ENCODE data around the gene DIPK1C. TPM values are rescaled to one million over a fixed set of nuclear protein-coding genes. Genes with fewer than 3 reads are reported as not detected.

DIPK1C gene
- total RNA-seq, 2 experiments from 2014 or later: not detected

DNA sequence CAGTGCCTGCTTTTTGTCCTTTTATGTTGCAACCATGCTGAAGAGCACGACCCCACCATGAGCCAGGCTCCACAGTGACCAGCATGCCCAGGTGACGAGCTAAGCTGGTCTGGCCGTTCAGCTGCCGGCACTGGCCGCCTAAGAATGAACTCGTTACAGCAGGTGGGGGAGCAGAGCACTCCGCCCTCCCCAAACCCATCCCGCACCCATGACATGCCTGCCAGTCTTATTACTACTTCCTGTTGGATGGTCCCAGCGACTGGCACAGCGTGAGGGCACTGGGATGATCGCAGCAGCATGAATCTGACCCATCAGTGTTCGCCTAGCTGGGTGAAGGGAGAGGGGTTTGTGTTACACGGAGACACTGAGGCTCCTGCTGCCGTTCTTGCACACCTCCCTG lies 11.5 kb downstream of the DIPK1C start:
- CTCF ChIA-PET: no interaction called here
- H3K9me3 Mint-ChIP-seq: no peaks in the 10 kb centered on the region

DNA sequence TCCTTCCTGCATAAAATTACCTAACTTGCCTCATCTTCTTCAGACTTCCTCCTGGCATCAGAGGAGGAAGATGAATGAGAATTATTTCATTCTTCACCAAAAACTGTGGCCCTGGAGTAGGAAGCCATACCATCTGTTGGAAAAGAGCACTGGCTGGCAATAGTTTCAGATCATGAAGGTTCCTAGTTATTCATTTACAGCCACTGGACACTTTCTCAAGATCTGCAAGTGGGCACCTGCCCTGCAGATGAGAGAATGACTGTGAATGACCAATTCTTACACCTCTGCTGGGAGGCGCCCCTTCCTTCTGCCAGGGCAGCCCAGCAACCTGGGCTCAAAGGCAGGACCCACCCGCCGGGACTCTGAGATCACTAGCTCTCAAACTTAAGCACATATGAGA lies 13.0 kb downstream of the DIPK1C start:
- H3K4me1 Mint-ChIP-seq (ENCODE audit: low read depth): no peaks in the 10 kb centered on the region
- no peaks in the 10 kb centered on the region for H3K9me3 Mint-ChIP-seq
- no peak overlapping the region for H3K27ac Mint-ChIP-seq
- CTCF ChIA-PET: no interaction called here
- no peak for DNase-seq
- no peaks in the 10 kb centered on the region for H3K36me3 Mint-ChIP-seq (ENCODE audit: low read depth)
- no peaks in the 10 kb centered on the region for H3K27me3 Mint-ChIP-seq (ENCODE audit: low read depth)
- intact Hi-C loops (cut with micrococcal nuclease): no loop called here
- H3K4me3 Mint-ChIP-seq: no peak overlapping the region

More for the DNA sequence above, 11.5 kb downstream of the DIPK1C start:
- intact Hi-C loops (cut with micrococcal nuclease): no loop called here
- Mint-ChIP-seq H3K36me3 (ENCODE audit: low read depth) (no peaks in the 10 kb centered on the region), H3K27me3 (ENCODE audit: low read depth) (no peaks in the 10 kb centered on the region), H3K4me1 (ENCODE audit: low read depth) (no peaks in the 10 kb centered on the region), H3K4me3 (no peak overlapping the region), H3K27ac (no peak overlapping the region)
- DNase-seq: no peak

DNA sequence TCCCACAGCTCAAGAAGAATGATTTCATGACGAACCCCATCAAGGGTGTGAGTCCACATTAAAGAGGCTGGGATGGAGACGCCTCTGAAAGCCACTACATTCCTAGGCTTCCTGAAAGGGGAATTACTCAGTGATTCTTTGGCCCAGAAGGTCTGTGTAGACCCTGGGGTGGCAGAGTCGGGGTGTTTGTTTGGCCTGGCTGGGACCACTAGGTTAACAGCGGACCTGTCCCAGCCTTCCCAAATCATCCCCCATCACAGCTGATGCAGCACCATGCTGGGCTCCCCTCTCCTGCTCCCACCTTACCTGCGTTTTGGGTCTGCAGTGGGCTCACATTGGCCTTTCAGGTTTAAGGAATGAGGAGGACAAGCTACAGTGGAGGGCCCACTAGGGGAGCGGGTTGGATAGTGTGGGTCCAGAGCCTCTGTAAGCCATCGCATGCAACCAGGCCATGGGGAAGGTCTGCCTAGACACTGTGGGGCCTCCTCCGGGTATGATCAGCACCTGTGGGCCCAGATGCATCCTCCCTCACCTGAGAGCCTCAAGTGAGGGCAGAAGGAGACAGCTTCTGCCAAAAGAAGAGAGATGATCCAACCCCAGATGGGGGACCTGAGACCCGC lies 16.2 kb downstream of the DIPK1C start:
- H3K27me3 Mint-ChIP-seq (ENCODE audit: low read depth): no peaks in the 10 kb centered on the region
- H3K4me3 Mint-ChIP-seq: no peak overlapping the region
- no peaks in the 10 kb centered on the region for H3K36me3 Mint-ChIP-seq (ENCODE audit: low read depth)
- DNase-seq: no peak
- CTCF ChIA-PET: no interaction called here
- intact Hi-C loops (cut with micrococcal nuclease): no loop called here
- no peak overlapping the region for H3K27ac Mint-ChIP-seq
- no peaks in the 10 kb centered on the region for H3K9me3 Mint-ChIP-seq
- H3K4me1 Mint-ChIP-seq (ENCODE audit: low read depth): peaks cover 3% of the 10 kb centered on the region

DNA sequence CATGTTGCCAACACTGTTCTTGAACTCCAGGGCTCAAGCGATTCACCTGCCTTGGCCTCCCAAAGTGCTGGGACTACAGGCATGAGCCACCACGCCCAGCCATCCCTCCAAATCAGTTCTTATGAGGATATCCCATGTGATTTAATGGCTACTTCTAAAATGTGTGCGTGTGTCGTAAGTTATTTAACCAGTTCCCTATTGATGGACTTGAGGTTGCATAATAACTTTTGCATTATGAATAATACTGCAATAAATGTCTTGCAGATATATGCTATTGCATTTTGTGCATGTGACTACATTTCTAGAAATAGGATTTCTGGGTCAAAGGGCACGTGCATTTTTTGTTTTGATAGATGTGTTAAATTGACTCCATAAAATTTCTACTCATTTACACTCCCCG lies 19.0 kb downstream of the DIPK1C start:
- intact Hi-C loops (cut with micrococcal nuclease): no loop called here
- CTCF ChIA-PET: no interaction called here
- no peaks in the 10 kb centered on the region for H3K36me3 Mint-ChIP-seq (ENCODE audit: low read depth)
- H3K4me3 Mint-ChIP-seq: no peak overlapping the region
- no peaks in the 10 kb centered on the region for H3K27me3 Mint-ChIP-seq (ENCODE audit: low read depth)
- no peak for DNase-seq
- no peaks in the 10 kb centered on the region for H3K9me3 Mint-ChIP-seq
- H3K27ac Mint-ChIP-seq: no peak overlapping the region
- H3K4me1 Mint-ChIP-seq (ENCODE audit: low read depth): peaks cover 3% of the 10 kb centered on the region

DNA sequence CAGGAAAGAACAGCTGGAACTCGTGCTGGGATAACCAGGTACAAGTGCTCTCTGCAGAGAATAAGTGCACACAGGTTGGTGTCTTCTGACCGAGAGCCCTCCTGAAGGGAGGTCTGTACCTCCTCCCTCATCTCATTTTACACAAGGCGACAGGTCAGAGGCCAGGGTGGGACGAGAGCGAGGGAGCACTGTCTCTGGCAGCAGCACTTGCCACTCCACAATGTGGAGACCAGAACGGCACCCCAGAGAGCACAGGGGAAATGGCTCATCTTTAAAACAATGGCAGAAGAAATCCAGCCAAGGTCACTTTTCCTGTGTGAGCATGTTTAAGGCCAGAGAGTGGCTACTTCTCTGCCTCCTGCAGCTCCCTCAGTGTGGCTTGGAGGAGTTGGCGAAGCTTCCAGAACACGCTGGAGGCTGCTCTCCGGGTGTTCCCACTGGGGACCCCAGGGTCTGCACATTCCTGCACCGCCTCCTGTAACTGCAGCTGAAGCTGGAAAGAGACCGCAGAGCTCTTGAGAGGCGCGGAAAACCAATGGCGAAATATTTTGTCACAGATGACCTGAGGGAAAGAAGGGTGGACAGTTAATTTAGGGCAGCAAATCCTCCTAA lies 20.8 kb downstream of the DIPK1C start:
- no peak overlapping the region for H3K4me3 Mint-ChIP-seq
- intact Hi-C loops (cut with micrococcal nuclease): no loop called here
- no peaks in the 10 kb centered on the region for H3K9me3 Mint-ChIP-seq
- no peaks in the 10 kb centered on the region for H3K36me3 Mint-ChIP-seq (ENCODE audit: low read depth)
- no peaks in the 10 kb centered on the region for H3K27me3 Mint-ChIP-seq (ENCODE audit: low read depth)
- CTCF ChIA-PET: no interaction called here
- no peak for DNase-seq
- no peak overlapping the region for H3K27ac Mint-ChIP-seq
- H3K4me1 Mint-ChIP-seq (ENCODE audit: low read depth): peaks cover 3% of the 10 kb centered on the region

DNA sequence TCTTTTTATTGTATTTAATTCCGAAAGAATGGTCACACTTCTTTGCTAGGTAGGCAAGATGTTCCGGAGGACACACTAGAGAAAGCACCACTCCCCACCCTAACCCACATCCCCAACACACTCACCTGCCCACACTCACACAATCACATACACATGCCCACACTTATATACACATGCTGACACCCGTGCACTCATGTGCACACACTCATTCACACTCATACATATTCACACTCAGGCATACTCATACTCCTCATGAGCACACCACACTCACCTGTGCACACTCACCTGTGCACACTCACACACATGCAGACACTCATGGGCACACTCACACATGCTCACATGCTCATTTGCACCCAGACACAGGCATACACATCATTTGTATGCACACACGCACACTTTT lies 21.4 kb downstream of the DIPK1C start:
- H3K27ac Mint-ChIP-seq: no peak overlapping the region
- H3K9me3 Mint-ChIP-seq: no peaks in the 10 kb centered on the region
- CTCF ChIA-PET: no interaction called here
- H3K36me3 Mint-ChIP-seq (ENCODE audit: low read depth): no peaks in the 10 kb centered on the region
- intact Hi-C loops (cut with micrococcal nuclease): no loop called here
- H3K27me3 Mint-ChIP-seq (ENCODE audit: low read depth): no peaks in the 10 kb centered on the region
- H3K4me1 Mint-ChIP-seq (ENCODE audit: low read depth): peaks cover 3% of the 10 kb centered on the region
- H3K4me3 Mint-ChIP-seq: no peak overlapping the region
- DNase-seq: no peak

DNA sequence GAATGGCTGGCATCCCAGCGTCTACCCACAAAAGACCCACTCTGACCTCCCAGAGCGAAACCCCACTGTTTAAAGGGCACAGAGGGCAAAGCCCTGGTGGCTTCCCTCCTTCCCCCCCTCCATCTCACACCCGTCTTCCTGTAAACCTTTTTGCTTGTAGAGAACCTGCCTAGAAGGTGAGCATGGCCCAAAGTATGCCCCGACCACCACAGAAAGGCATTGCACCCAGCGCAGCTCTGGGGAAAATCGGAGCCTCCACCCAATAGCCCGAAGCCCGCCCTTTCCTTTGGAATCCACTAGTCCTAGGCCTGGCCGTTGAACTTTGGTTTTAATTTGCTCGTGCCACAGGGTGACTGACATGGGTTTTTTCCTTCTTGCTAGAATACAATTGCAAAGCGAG lies 22.6 kb downstream of the DIPK1C start:
- CTCF ChIA-PET: interaction anchor here (0.6 to 1.1 kb wide), 2 partner anchors 25 to 81 kb away, joined by 3 read pairs; no protein-coding TSS in a partner anchor
- Mint-ChIP-seq H3K36me3 (ENCODE audit: low read depth) (no peaks in the 10 kb centered on the region), H3K4me3 (no peak overlapping the region), H3K27me3 (ENCODE audit: low read depth) (no peaks in the 10 kb centered on the region), H3K27ac (no peak overlapping the region), H3K4me1 (ENCODE audit: low read depth) (peaks cover 3% of the 10 kb centered on the region), H3K9me3 (no peaks in the 10 kb centered on the region)
- intact Hi-C loops (cut with micrococcal nuclease): no loop called here
- DNase-seq: no peak

DNA sequence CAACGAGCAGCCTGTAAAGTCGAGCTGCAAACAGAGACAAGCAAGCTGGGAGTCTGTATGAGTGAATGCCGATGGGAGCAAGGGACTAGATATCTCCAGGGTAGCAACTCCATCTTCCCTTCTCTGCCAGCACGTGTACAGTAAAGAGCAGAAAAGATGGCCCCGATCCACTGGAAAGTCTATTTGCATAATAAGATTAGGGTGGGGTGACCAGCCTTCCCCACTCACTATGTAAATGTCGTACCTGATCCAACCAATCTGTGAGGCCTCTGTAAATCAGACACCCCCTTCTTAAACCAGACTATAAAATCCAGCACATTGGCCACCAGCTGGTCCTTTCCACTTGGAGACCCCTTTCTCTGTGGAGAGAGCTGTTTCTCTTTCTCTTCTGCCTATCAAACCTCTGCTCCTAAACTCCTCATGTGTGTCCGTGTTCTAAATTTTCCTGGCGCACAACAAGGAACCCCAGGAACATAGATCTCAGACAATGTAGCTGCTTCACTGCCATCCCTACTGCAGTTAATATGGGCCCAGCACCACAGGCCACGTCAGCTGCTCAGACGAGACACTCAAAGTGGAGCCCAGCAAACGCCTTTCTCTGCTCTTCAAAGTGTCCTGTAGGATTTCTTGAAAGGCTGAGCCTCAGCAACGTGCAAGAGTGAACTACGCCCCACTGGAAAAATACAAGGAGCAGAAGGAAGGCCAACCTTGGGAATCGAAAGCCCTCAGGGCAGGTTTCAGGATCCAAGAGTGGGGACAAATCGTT lies 26.1 kb downstream of the DIPK1C start:
- H3K4me3 Mint-ChIP-seq: no peak overlapping the region
- H3K4me1 Mint-ChIP-seq (ENCODE audit: low read depth): no peaks in the 10 kb centered on the region

DNA sequence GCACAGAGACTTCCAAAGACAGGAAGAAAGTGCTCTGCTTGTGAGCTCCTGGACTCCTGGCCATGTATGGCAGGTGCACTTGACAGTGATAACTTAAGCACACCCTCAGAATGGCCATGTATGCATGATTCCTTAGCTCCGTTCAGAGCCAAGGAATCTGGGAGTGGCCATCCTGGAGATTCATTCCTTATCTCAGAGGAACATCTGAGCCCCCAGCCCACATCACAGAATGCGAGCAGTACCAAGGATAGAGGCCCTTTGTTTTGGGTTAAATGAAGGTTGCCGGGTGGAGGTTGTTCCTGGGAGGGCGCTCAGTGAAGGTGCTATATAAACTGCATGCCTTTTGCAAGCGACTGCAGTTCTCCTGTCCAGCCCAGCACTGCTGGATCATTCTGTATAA lies 26.9 kb downstream of the DIPK1C start:
- H3K27ac Mint-ChIP-seq: no peak overlapping the region
- no peaks in the 10 kb centered on the region for H3K9me3 Mint-ChIP-seq
- no peaks in the 10 kb centered on the region for H3K36me3 Mint-ChIP-seq (ENCODE audit: low read depth)
- DNase-seq: no peak
- no peaks in the 10 kb centered on the region for H3K4me1 Mint-ChIP-seq (ENCODE audit: low read depth)
- H3K27me3 Mint-ChIP-seq (ENCODE audit: low read depth): no peaks in the 10 kb centered on the region
- CTCF ChIA-PET: interaction anchor here (1.2 to 1.9 kb wide), 2 partner anchors 20 to 76 kb away, joined by 3 to 5 read pairs; no protein-coding TSS in a partner anchor
- H3K4me3 Mint-ChIP-seq: no peak overlapping the region
- intact Hi-C loops (cut with micrococcal nuclease): no loop called here

More for the DNA sequence above, 26.1 kb downstream of the DIPK1C start:
- Mint-ChIP-seq H3K36me3 (ENCODE audit: low read depth) (no peaks in the 10 kb centered on the region), H3K27me3 (ENCODE audit: low read depth) (no peaks in the 10 kb centered on the region), H3K27ac (no peak overlapping the region), H3K9me3 (no peaks in the 10 kb centered on the region)
- CTCF ChIA-PET: interaction anchor here (1.1 kb wide), 1 partner anchor 11 kb away, joined by 3 read pairs; no protein-coding TSS in a partner anchor
- intact Hi-C loops (cut with micrococcal nuclease): no loop called here
- DNase-seq: no peak

DNA sequence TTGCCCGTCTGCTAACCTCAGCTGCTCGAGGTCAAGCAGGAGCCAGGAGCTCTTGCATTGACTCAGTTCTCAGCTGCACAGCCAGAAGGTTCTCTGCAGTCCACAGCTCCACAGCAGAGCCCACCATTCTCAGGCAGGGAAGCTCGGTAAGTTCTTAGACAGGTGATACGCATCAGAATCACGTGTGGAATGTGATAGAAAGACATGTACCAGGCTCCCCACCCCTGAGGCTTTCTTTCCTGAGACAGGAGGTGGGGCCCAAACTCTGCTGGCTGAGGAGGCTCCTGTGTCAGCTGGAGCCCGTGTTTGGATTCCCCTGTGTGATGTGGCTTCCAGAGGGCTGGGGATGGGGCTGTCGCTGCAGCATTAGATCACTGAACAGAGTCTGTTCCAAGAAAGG lies 28.0 kb downstream of the DIPK1C start:
- Mint-ChIP-seq H3K27ac (no peak overlapping the region), H3K36me3 (ENCODE audit: low read depth) (no peaks in the 10 kb centered on the region), H3K4me1 (ENCODE audit: low read depth) (no peaks in the 10 kb centered on the region), H3K9me3 (no peaks in the 10 kb centered on the region), H3K27me3 (ENCODE audit: low read depth) (no peaks in the 10 kb centered on the region), H3K4me3 (no peak overlapping the region)
- no peak for DNase-seq
- intact Hi-C loops (cut with micrococcal nuclease): no loop called here
- CTCF ChIA-PET: interaction anchor here (1.2 to 1.9 kb wide), 2 partner anchors 19 to 75 kb away, joined by 3 to 5 read pairs; no protein-coding TSS in a partner anchor

DNA sequence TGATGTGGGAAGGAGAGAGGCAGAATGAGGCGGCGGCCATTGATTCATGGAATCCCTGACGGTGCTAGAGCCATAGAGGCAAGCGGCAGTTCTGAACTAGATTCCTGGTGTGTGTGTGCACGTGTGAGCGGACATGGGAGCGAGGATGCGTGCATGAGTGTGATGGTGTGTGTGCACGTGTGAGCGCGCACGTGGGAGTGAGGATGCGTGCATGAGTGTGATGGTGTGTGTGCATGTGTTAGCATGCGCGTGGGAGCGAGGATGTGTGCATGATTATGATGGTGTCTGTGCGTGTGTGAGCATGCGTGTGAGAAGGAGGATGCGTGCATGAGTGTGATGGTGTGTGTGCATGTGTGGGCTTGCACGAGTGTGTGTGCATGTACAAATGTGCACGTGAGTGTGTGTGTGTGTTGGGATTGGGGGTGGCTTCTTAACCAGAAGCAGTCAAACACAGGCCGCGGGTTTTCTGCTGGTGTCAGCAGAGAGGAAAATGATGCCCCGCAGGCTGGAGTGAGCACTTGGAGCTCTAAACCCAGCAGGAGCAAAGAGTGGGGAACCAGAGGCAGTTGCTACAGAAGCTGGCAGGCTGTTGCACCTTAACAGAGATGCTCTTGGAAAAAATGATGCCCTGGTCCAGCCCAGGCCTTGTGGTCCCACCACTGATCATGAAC lies 29.5 kb downstream of the DIPK1C start:
- Mint-ChIP-seq H3K9me3 (no peaks in the 10 kb centered on the region), H3K27me3 (ENCODE audit: low read depth) (no peaks in the 10 kb centered on the region), H3K36me3 (ENCODE audit: low read depth) (no peaks in the 10 kb centered on the region), H3K27ac (no peak overlapping the region), H3K4me1 (ENCODE audit: low read depth) (no peaks in the 10 kb centered on the region), H3K4me3 (no peak overlapping the region)
- CTCF ChIA-PET: no interaction called here
- intact Hi-C loops (cut with micrococcal nuclease): no loop called here
- no peak for DNase-seq

DNA sequence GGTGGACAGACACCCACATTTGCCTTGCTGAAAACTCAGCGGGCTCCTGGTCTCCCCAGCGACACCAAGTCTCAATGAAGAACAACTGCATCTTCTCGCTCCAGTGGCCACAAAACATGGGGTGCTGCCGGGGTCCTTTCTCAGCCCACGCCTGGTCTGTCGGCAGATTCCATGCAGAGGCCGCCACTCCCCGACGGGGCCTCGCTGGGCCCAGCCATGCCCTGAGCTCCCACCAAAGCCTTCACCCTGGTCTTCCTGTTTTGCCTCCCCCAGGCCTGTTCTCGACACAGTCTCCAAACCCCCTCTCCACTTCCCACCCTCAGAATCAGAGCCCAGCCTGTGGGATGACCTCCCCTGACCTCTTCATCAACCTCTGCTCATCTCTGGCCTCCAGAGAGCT lies 31.2 kb downstream of the DIPK1C start:
- CTCF ChIA-PET: no interaction called here
- no peaks in the 10 kb centered on the region for H3K36me3 Mint-ChIP-seq (ENCODE audit: low read depth)
- H3K27ac Mint-ChIP-seq: no peak overlapping the region
- no peak overlapping the region for H3K4me3 Mint-ChIP-seq
- intact Hi-C loops (cut with micrococcal nuclease): no loop called here
- DNase-seq: no peak
- no peaks in the 10 kb centered on the region for H3K4me1 Mint-ChIP-seq (ENCODE audit: low read depth)
- H3K27me3 Mint-ChIP-seq (ENCODE audit: low read depth): no peaks in the 10 kb centered on the region
- no peaks in the 10 kb centered on the region for H3K9me3 Mint-ChIP-seq
